Skeletal muscle tissue (tissue), 5 donors: Measurements from ENCODE around the gene C1QTNF6. TPM values are rescaled to one million over a fixed set of nuclear protein-coding genes. Genes with fewer than 3 reads are reported as not detected.

ENCODE experiments used
- H3K27ac ChIP-seq: one replicate; pipeline ENCODE4 v1.7.0; 2013; ENCODE audit warnings: mild to moderate bottlenecking, low read depth, low read length, inconsistent platforms
- H3K27me3 ChIP-seq, 3 donors: one replicate each; pipeline ENCODE4 v1.7.0; 2013; ENCODE audit warnings: low read length in 3 of 3; ENCODE audit not compliant: control insufficient read depth in 3 of 3, insufficient read depth in 3 of 3
- H3K36me3 ChIP-seq, 3 donors: one replicate each; pipeline ENCODE4 v1.7.0; 2013; ENCODE audit warnings: low read length in 3 of 3; ENCODE audit not compliant: control insufficient read depth in 3 of 3, insufficient read depth in 3 of 3
- H3K4me1 ChIP-seq, 3 donors: one replicate each; pipeline ENCODE4 v1.7.0; 2013; ENCODE audit warnings: low read length in 3 of 3, mild to moderate bottlenecking in 3 of 3; ENCODE audit not compliant: control insufficient read depth in 3 of 3, insufficient read depth in 3 of 3
- H3K4me3 ChIP-seq, 3 donors: one replicate each; pipeline ENCODE4 v1.7.0; 2013; ENCODE audit warnings: low read length in 3 of 3
- H3K9ac ChIP-seq, 3 donors: one replicate each; pipeline ENCODE4 v1.7.0; 2013; ENCODE audit warnings: low read length in 3 of 3, mild to moderate bottlenecking in 3 of 3, moderate library complexity in 2 of 3, low read depth in 1 of 3
- H3K9me3 ChIP-seq, 3 donors: one replicate each; pipeline ENCODE4 v1.7.0; 2013; ENCODE audit warnings: low read length in 3 of 3; ENCODE audit not compliant: control insufficient read depth in 3 of 3
- small RNA-seq: library from RNA; depleted of rRNA; stranded (forward); fragments of <200 nt; gene quantifications from one replicate; pipeline ENCODE3, GENCODE V24; 2014
- total RNA-seq: library from RNA; depleted of rRNA; stranded (reverse); fragments of >200 nt; gene quantifications from one replicate; pipeline ENCODE4 v1.2.3, GENCODE V29; 2014
- donor health status: Osteomylitis.

C1QTNF6 gene
- total RNA-seq, 1 donor from 2014 or later: 6.3 TPM

GRCh38 chr22:37135023-37135422 is 53.0 kb downstream of the C1QTNF6 start:
- Histone ChIP-seq H3K36me3 (no peaks in the 10 kb centered on the region), H3K4me1 (no peaks in the 10 kb centered on the region), H3K9me3 (no peaks in the 10 kb centered on the region), H3K9ac (no peak overlapping the region), H3K4me3 (no peak overlapping the region), H3K27ac (no peak overlapping the region), H3K27me3 (peaks cover 5 to 10% (median 6%) of the 10 kb centered on the region in 3 donors)

- Histone ChIP-seq H3K27me3 (peaks cover 5 to 10% (median 8%) of the 10 kb centered on the region in 3 donors), H3K27ac (no peak overlapping the region), H3K4me1 (peaks cover 0 to 4% (median 0%) of the 10 kb centered on the region in 3 donors), H3K9ac (no peak overlapping the region), H3K36me3 (no peaks in the 10 kb centered on the region), H3K9me3 (no peaks in the 10 kb centered on the region), H3K4me3 (no peak overlapping the region)
These were observed 54.6 kb downstream of the C1QTNF6 start for GRCh38 chr22:37133304-37134018.

GRCh38 chr22:37132773-37133172 is 55.3 kb downstream of the C1QTNF6 start:
- Histone ChIP-seq H3K9ac (no peak overlapping the region), H3K27me3 (peaks cover 5 to 15% (median 10%) of the 10 kb centered on the region in 3 donors), H3K9me3 (no peaks in the 10 kb centered on the region), H3K27ac (no peak overlapping the region), H3K4me3 (no peak overlapping the region), H3K4me1 (peaks cover 0 to 4% (median 0%) of the 10 kb centered on the region in 3 donors), H3K36me3 (no peaks in the 10 kb centered on the region)

Small RNA genes lying within 50 kb of the gene (small RNA-seq; reads per million reads assigned to genes)
- gene Z82188.1: not detected

Other genes with a start within 250 kb of the C1QTNF6 start
- gene TST, start 168.8 kb downstream of the C1QTNF6 start, total RNA-seq: 20.9 TPM
- gene MPST, start 168.5 kb downstream of the C1QTNF6 start, total RNA-seq: 48.5 TPM
- gene KCTD17, start 136.5 kb downstream of the C1QTNF6 start, total RNA-seq: 11.0 TPM
- not detected for gene TMPRSS6, start 78.5 kb downstream of the C1QTNF6 start, total RNA-seq
- gene IL2RB, start 38.3 kb downstream of the C1QTNF6 start, total RNA-seq: 1.6 TPM
- not detected for gene SSTR3, start 24.2 kb upstream of the C1QTNF6 start, total RNA-seq
- 0.52 TPM for gene RAC2, start 56.0 kb upstream of the C1QTNF6 start, total RNA-seq
- gene CYTH4, start 94.3 kb upstream of the C1QTNF6 start, total RNA-seq: 12.0 TPM
- under 0.01 TPM for gene ELFN2, start 239.2 kb upstream of the C1QTNF6 start, total RNA-seq